ENCODE measurements around the gene DNAH8. TPM values are rescaled to one million over a fixed set of nuclear protein-coding genes. Genes with fewer than 3 reads are reported as not detected.

DNAH8 gene
- total RNA-seq, 4 donors from 2014 or later: not detected

- no peaks in the 10 kb centered on the region for H3K4me1 ChIP-seq
- H3K4me3 ChIP-seq: no peak overlapping the region
- in situ Hi-C loops (cut with MboI; ENCODE audit: low sequenced_read_pairs in 4 of 4) (no loop called here), intact Hi-C loops (cut with DNase I; ENCODE audit: low total_unique reads) (no loop called here)
- H3K36me3 ChIP-seq: no peaks in the 10 kb centered on the region
- no peak for DNase-seq
- no peak for ATAC-seq
- no peaks in the 10 kb centered on the region for H3K9me3 ChIP-seq
- H3K27me3 ChIP-seq: peaks cover 0 to 3% (median 0%) of the 10 kb centered on the region in 3 donors
- H3K27ac ChIP-seq: no peak overlapping the region
- no peak for TF ChIP-seq POLR2A (IDR thresholded peaks at IDR 0.05)
- no peak for TF ChIP-seq CTCF (IDR thresholded peaks at IDR 0.05 in 4 of 5, conservative IDR thresholded peaks at IDR 0.05 in 1 of 5)
These were observed 209.8 kb downstream of the DNAH8 start for GRCh38 chr6:38924791-38925509.

DNA sequence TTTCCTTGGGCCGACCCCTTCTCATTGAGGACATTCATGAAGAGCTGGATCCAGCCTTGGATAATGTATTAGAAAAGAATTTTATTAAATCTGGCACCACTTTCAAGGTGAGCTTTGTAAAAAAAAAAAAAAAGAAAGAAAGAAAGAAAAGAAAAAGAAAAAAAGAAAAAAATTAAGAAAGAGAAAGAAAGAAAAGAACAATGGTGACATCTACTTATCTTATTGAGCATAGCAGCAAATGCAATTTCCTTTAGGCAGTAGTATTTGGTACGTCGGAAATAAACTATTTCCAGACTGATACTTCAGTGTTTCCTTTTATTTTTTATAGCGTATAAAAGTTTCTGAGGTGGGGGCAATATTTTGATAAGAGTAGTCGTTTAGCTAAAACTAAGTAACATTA is 214.4 kb downstream of the DNAH8 start:
- intact Hi-C loops (cut with DNase I; ENCODE audit: low total_unique reads): no loop called here
- in situ Hi-C loops (cut with MboI; ENCODE audit: low sequenced_read_pairs in 4 of 4): no loop called here
- Histone ChIP-seq H3K4me1 (no peaks in the 10 kb centered on the region), H3K27me3 (peaks cover 0 to 3% (median 0%) of the 10 kb centered on the region in 3 donors), H3K9me3 (no peaks in the 10 kb centered on the region), H3K27ac (no peak overlapping the region), H3K4me3 (no peak overlapping the region), H3K36me3 (no peaks in the 10 kb centered on the region)
- DNase-seq (no peak), ATAC-seq (no peak)
- TF ChIP-seq CTCF (IDR thresholded peaks at IDR 0.05 in 4 of 5, conservative IDR thresholded peaks at IDR 0.05 in 1 of 5) (no peak), POLR2A (IDR thresholded peaks at IDR 0.05) (no peak)

DNA sequence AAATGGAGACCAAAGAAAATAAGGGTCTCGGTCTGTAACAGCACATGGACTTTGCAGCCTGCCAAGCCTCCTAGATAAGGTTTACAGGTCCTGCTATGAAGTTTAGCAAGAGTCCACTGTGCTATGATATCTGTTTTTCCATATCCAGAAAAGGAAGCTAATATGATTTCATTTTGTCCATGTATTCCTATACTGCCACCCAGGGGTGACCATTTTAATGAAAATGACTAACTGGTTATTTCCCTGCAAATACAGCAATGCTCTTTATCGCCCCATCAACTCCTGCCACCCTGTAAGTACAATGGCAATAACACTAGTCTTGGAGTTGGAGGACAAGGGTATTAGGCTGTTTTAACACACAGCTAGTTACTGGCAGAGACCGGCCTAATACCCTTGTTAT is 218.3 kb downstream of the DNAH8 start:
- TF ChIP-seq POLR2A (IDR thresholded peaks at IDR 0.05) (no peak), CTCF (IDR thresholded peaks at IDR 0.05 in 4 of 5, conservative IDR thresholded peaks at IDR 0.05 in 1 of 5) (no peak)
- no peak for DNase-seq
- intact Hi-C loops (cut with DNase I; ENCODE audit: low total_unique reads): no loop called here
- no peak overlapping the region for H3K27ac ChIP-seq
- no peaks in the 10 kb centered on the region for H3K4me1 ChIP-seq
- no peak for ATAC-seq
- H3K36me3 ChIP-seq: no peaks in the 10 kb centered on the region
- no peaks in the 10 kb centered on the region for H3K9me3 ChIP-seq
- H3K27me3 ChIP-seq: peaks cover 0 to 3% (median 0%) of the 10 kb centered on the region in 3 donors
- in situ Hi-C loops (cut with MboI; ENCODE audit: low sequenced_read_pairs in 4 of 4): no loop called here
- H3K4me3 ChIP-seq: no peak overlapping the region

DNA sequence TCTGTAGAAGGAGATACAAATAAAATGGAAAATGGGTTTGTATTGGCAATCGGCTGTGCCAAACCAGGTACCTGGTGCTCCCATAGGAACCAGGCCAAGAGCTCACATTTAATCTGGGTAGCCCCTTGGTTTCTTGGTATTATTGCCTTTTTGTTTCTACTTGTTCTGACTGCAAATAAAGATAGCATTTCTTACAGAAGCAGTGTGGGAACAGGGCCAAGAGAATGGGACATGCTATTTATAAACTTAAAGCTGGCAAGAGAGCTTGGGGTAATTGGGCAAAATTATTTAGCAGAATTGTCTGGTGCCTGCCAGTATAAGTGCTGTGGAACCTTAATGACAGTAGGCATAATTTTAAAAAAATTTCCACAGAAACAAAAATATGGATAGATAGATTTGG is 219.9 kb downstream of the DNAH8 start:
- H3K36me3 ChIP-seq: no peaks in the 10 kb centered on the region
- no peak overlapping the region for H3K27ac ChIP-seq
- intact Hi-C loops (cut with DNase I; ENCODE audit: low total_unique reads) (no loop called here), in situ Hi-C loops (cut with MboI; ENCODE audit: low sequenced_read_pairs in 4 of 4) (no loop called here)
- TF ChIP-seq POLR2A (IDR thresholded peaks at IDR 0.05) (no peak), CTCF (IDR thresholded peaks at IDR 0.05 in 4 of 5, conservative IDR thresholded peaks at IDR 0.05 in 1 of 5) (no peak)
- no peaks in the 10 kb centered on the region for H3K4me1 ChIP-seq
- H3K27me3 ChIP-seq: no peaks in the 10 kb centered on the region
- no peak overlapping the region for H3K4me3 ChIP-seq
- DNase-seq (no peak), ATAC-seq (no peak)
- no peaks in the 10 kb centered on the region for H3K9me3 ChIP-seq

All from gastrocnemius medialis (tissue), 4 donors.